Cardiac fibroblast (primary cell): Measurements from ENCODE around the gene TALDO1.

Experiments used
- DNase-seq, 2 donors: peaks; one replicate each; pipeline versions ENCODE4 v3.0.0 to v3.0.0-alpha.2; 2010; ENCODE audit warnings: low read depth in 2 of 2
- H3K4me3 ChIP-seq, 2 donors: replicated peaks in 1 of 2; 1 replicate in 1 of 2; 2 replicates in 1 of 2; pipeline ENCODE4 v1.5.1; 2011; ENCODE audit warnings: low read depth in 2 of 2, low read length in 2 of 2, mild to moderate bottlenecking in 2 of 2, moderate library complexity in 1 of 2
- CTCF ChIP-seq: IDR thresholded peaks from one replicate; pipeline ENCODE4 v1.5.1; 2011; ENCODE audit warnings: low read depth, mild to moderate bottlenecking, low read length, inconsistent platforms

TALDO1 gene

GRCh38 chr11:706957-707816 lies 40.1 kb upstream of the TALDO1 start:
- DNase-seq = peak; percentile 8 to 12
- peak overlapping the region; percentile 42 to 57 for H3K4me3 ChIP-seq
- no peak for TF ChIP-seq CTCF

GRCh38 chr11:707817-708420 lies 39.3 kb upstream of the TALDO1 start:
- no peak overlapping the region for H3K4me3 ChIP-seq

DNA sequence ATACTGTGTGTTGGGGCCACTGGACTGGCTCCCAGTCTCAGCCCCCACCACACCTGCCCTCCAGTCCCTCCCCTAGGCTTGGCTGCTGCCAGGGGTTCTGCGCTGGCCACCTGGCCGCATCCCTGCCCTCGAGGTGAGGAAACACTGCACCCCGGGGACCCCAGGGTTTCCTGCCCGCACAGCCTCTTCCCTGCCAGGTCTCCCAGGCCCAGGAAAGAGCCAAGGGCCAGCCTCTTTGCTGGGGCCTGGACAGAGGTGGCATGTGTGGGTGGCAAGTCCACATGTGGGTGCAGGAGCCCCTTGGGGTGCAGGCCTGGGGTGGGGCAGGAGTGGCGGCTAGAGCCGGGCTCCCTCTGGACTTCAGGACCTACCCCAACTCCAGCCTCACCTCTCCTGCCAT lies 38.8 kb upstream of the TALDO1 start:
- H3K4me3 ChIP-seq = no peak overlapping the region
- DNase-seq = no peak
- no peak for TF ChIP-seq CTCF

More at GRCh38 chr11:707817-708420, 39.3 kb upstream of the TALDO1 start:
- no peak for TF ChIP-seq CTCF
- no peak for DNase-seq

DNA sequence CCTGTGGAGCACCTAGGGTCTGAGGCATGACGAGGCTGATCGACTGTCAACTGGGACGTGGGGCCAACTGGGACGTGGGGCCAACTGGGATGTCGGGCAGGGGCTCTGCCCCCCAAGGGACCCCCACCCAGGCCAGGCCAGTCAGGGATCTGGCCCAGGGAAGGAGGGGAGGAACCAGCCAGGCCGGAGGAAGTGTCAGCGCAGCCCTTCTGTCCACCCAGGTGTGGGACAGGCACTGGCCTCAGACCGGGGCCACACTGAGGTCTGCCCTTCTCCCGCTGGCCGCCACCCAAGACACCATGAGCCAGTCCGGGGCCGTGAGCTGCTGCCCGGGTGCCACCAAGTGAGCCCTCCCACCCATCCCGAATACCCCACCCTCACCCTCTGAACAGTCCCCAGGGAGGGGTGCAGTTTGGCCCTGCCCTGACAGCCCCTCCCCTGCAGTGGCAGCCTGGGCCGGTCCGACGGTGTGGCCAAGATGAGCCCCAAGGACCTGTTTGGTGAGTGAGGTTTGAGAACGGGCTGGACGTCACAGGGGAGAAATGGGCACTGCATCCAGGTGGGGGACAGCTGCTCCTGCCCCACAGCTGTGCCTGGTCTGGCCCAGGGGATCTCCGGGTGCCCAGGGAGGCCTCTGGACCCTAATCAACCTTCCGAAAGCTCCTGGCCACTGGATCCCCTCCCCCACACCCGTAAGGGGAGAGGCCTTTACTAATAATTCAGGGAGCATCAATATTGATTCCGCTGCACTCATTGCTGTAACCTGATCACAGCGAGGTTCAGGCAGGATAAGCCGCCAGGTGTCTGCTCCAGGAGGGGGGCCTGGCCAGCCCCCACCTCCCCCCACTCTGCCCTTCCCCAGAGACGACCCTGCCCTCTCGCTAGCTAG lies 37.9 kb upstream of the TALDO1 start:
- no peak overlapping the region for H3K4me3 ChIP-seq
- no peak for TF ChIP-seq CTCF
- DNase-seq = no peak

DNA sequence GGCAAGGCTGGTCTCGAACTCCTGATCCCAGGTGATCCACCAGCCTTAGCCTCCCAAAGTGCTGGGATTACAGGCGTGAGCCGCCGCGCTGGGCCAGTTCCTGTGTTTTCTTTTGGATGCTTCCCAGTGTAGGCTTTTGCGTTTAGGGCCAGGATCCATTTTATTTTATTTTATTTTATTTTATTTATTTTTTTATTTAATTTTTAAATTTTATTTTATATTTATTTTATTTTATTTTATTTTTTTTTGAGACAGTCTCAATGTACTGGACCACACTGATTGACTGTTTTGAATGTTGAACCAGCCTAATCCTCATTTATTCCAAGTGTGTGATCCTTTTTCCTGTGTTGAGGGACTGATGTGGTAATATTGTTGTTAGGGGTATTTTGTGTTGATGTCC lies 32.8 kb upstream of the TALDO1 start:
- DNase-seq = no peak
- TF ChIP-seq CTCF = no peak
- no peak overlapping the region for H3K4me3 ChIP-seq

GRCh38 chr11:719214-720016 lies 27.8 kb upstream of the TALDO1 start:
- TF ChIP-seq CTCF = no peak
- H3K4me3 ChIP-seq = no peak overlapping the region
- no peak for DNase-seq
